GM12878 (cell line): Measurements from ENCODE around the gene NACA. TPM values are rescaled to one million over a fixed set of nuclear protein-coding genes. Genes with fewer than 3 reads are reported as not detected.

Experiments used
- ATF7 ChIP-seq: fragments of 450-650 bp; IDR thresholded peaks from 2 replicates; pipeline ENCODE4 v1.6.1; 2016; ENCODE audit warnings: low read depth, mild to moderate bottlenecking
- BACH1 ChIP-seq: fragments of 450-650 bp; IDR thresholded peaks from 2 replicates; pipeline ENCODE4 v1.6.1; 2017; ENCODE audit warnings: mild to moderate bottlenecking, borderline replicate concordance
- CHD1 ChIP-seq: IDR thresholded peaks from 2 replicates; pipeline ENCODE4 v1.6.1; 2012; ENCODE audit warnings: low read depth, low read length, improper control_type of control experiment
- CUX1 ChIP-seq: IDR thresholded peaks from 2 replicates; pipeline ENCODE4 v1.6.1; 2012; ENCODE audit warnings: improper control_type of control experiment, low read depth, low read length; ENCODE audit not compliant: insufficient replicate concordance
- ELK1 ChIP-seq: IDR thresholded peaks from 2 replicates; pipeline ENCODE4 v1.6.1; 2012; ENCODE audit warnings: low read depth, low read length, improper control_type of control experiment
- EP300 ChIP-seq, 2 experiments: fragments of 150-350 bp in 1 of 2; IDR thresholded peaks; 2 replicates each; pipeline ENCODE4 v1.6.1; 2011 to 2012; ENCODE audit warnings: low read depth in 2 of 2, low read length in 2 of 2, borderline replicate concordance in 1 of 2, improper control_type of control experiment in 1 of 2, inconsistent platforms in 1 of 2; ENCODE audit not compliant: control insufficient read depth in 1 of 2
- ETV6 ChIP-seq, 2 experiments: fragments of 450-650 bp in 1 of 2; IDR thresholded peaks in 1 of 2; conservative IDR thresholded peaks in 1 of 2; 2 replicates each; pipeline ENCODE4 v1.6.1; 2014; ENCODE audit warnings: antibody characterized with exemption in 1 of 2, borderline replicate concordance in 1 of 2, low read depth in 1 of 2, mild to moderate bottlenecking in 1 of 2, moderate library complexity in 1 of 2
- FOXM1 ChIP-seq: IDR thresholded peaks from 2 replicates; pipeline ENCODE4 v1.6.1; 2012; ENCODE audit warnings: low read depth, mild to moderate bottlenecking, inconsistent platforms, low read length, moderate library complexity
- MTA2 ChIP-seq: fragments of 450-650 bp; IDR thresholded peaks from 2 replicates; pipeline ENCODE4 v1.6.1; 2016; ENCODE audit warnings: low read depth, mild to moderate bottlenecking, moderate library complexity
- NFIC ChIP-seq: IDR thresholded peaks from 2 replicates; pipeline ENCODE4 v1.6.1; 2012; ENCODE audit warnings: low read depth, mild to moderate bottlenecking, inconsistent platforms, low read length, moderate library complexity
- NFYA ChIP-seq: IDR thresholded peaks from 2 replicates; pipeline ENCODE4 v1.6.1; 2011; ENCODE audit warnings: low read depth, mild to moderate bottlenecking, low read length, improper control_type of control experiment, borderline replicate concordance
- PAX5 ChIP-seq: IDR thresholded peaks from 2 replicates; pipeline ENCODE4 v1.6.1; 2011; ENCODE audit warnings: low read depth, low read length, borderline replicate concordance
- POLR2A ChIP-seq: IDR thresholded peaks from 2 replicates; pipeline ENCODE4 v1.6.1; 2011; ENCODE audit warnings: low read depth, mild to moderate bottlenecking, low read length
- POLR2AphosphoS5 ChIP-seq: IDR thresholded peaks from 2 replicates; pipeline ENCODE4 v1.6.1; 2011; ENCODE audit warnings: mild to moderate bottlenecking, low read length, inconsistent platforms
- RELB ChIP-seq: fragments of 450-650 bp; IDR thresholded peaks from 2 replicates; pipeline ENCODE4 v1.6.1; 2017; ENCODE audit warnings: low read depth, mild to moderate bottlenecking, moderate library complexity
- SIN3A ChIP-seq: IDR thresholded peaks from 2 replicates; pipeline ENCODE4 v1.6.1; 2012; ENCODE audit warnings: low read depth, low read length, improper control_type of control experiment
- SMC3 ChIP-seq: IDR thresholded peaks from 2 replicates; pipeline ENCODE4 v1.6.1; 2011; ENCODE audit warnings: low read length, improper control_type of control experiment, borderline replicate concordance
- SREBF2 ChIP-seq: IDR thresholded peaks from 2 replicates; pipeline ENCODE4 v1.6.1; 2012; ENCODE audit warnings: mild to moderate bottlenecking, low read length
- STAT1 ChIP-seq: fragments of 450-650 bp; conservative IDR thresholded peaks from 2 replicates; pipeline ENCODE4 v1.6.1; 2014; ENCODE audit warnings: antibody characterized with exemption, mild to moderate bottlenecking
- STAT3 ChIP-seq: IDR thresholded peaks from 2 replicates; pipeline ENCODE4 v1.6.1; 2011; ENCODE audit warnings: low read depth, low read length, improper control_type of control experiment
- TCF12 ChIP-seq: IDR thresholded peaks from 2 replicates; pipeline ENCODE4 v1.6.1; 2011; ENCODE audit warnings: low read depth, mild to moderate bottlenecking, low read length
- ZNF384 ChIP-seq: IDR thresholded peaks from 2 replicates; pipeline ENCODE4 v1.6.1; 2012; ENCODE audit warnings: low read depth, mild to moderate bottlenecking, low read length, improper control_type of control experiment, borderline replicate concordance
- ZNF622 ChIP-seq: fragments of 450-650 bp; IDR thresholded peaks from 2 replicates; pipeline ENCODE4 v1.6.1; 2017; ENCODE audit warnings: mild to moderate bottlenecking, inconsistent platforms
- polyA plus RNA-seq, 11 experiments: library from polyadenylated mRNA; depleted of rRNA in 4 of 11; unstranded in 6 of 11; stranded (reverse) in 5 of 11; fragments of >200 nt; fragmentation: Nextera tagmentation in 4 of 11; fragmentation: Illumina TruSeq in 1 of 11; extraction: Ambion mirVana in 4 of 11; extraction: Trizol in 1 of 11; gene quantifications; 1 replicate in 1 of 11; 2 replicates in 10 of 11; pipeline versions ENCODE4 v1.2.1 to v1.2.3, GENCODE V29; 2011 to 2016; ENCODE audit warnings: inconsistent platforms in 2 of 11, missing spikeins in 2 of 11, low read depth in 1 of 11
- total RNA-seq, 4 experiments: library from RNA; depleted of rRNA in 3 of 4; stranded (reverse); fragments of >200 nt in 3 of 4; fragmentation: Illumina TruSeq in 1 of 4; extraction: Trizol in 1 of 4; gene quantifications; 2 replicates each; pipeline versions ENCODE4 v1.2.1 to v1.2.3, GENCODE V29; 2013 to 2021

NACA gene
- total and polyA plus RNA-seq, 10 of the 15 experiments (the other 5 are each of a cell fraction or from before 2014, with no cell fraction given) = 1,181 to 2,782 (median 1,905) TPM

- TF ChIP-seq CUX1 (no peak), MTA2 (0 out of 2 replicates have a peak, but pooled peaks have one; percentile 35), ATF7 (no peak), ZNF622 (no peak), SREBF2 (no peak), STAT3 (no peak), PAX5 (no peak), POLR2A (peak; percentile 82), RELB (peak; percentile 29; the same call in 1 of the 2 replicates), ZNF384 (peak; percentile 82), ETV6 (conservative IDR thresholded peaks at IDR 0.05 in 1 of 2, IDR thresholded peaks at IDR 0.05 in 1 of 2; ENCODE audit: borderline replicate concordance in 1 of 2, low read depth in 1 of 2) (no peak), BACH1 (peak; percentile 71; the same call in 1 of the 2 replicates), ELK1 (no peak), EP300 (IDR thresholded peaks at IDR 0.05; ENCODE audit: borderline replicate concordance in 1 of 2, control insufficient read depth in 1 of 2, low read depth in 2 of 2, low read length in 2 of 2) (no peak), CHD1 (no peak), NFYA (no peak), NFIC (no peak), TCF12 (no peak), SMC3 (no peak), POLR2AphosphoS5 (peak; percentile 77; the same call in 1 of the 2 replicates), SIN3A (peak; percentile 77), STAT1 (no peak), FOXM1 (no peak)
Measured at GRCh38 chr12:56751712-56752598, 26.9 kb upstream of the NACA start, which contains the start of gene PRIM1 (continued).
